GM12891 (cell line): ENCODE measurements around the gene KIF16B.

Experiments used
- DNase-seq: peaks from one replicate; pipeline ENCODE4 v3.0.0; 2011; ENCODE audit warnings: low spot score; ENCODE audit not compliant: insufficient read length
- FAIRE-seq: peaks from 2 replicates; lab custom pipeline; 2011; peaks lifted over from hg19 to GRCh38; lab: Jason Lieb, UNC
- PAX5 ChIP-seq: IDR thresholded peaks from 2 replicates; pipeline ENCODE4 v1.6.1; 2011; ENCODE audit warnings: low read length, moderate library complexity, mild to moderate bottlenecking; ENCODE audit not compliant: insufficient read depth, severe bottlenecking
- POLR2A ChIP-seq: IDR thresholded peaks from 2 replicates; pipeline ENCODE4 v1.6.1; 2011; ENCODE audit warnings: low read depth, low read length, control low read depth
- POLR2AphosphoS5 ChIP-seq: IDR thresholded peaks from 2 replicates; pipeline ENCODE4 v1.6.1; 2011; ENCODE audit warnings: low read depth, low read length, control low read depth
- POU2F2 ChIP-seq: IDR thresholded peaks from 2 replicates; pipeline ENCODE4 v1.6.1; 2011; ENCODE audit warnings: low read depth, mild to moderate bottlenecking, control low read depth, low read length, moderate library complexity
- SPI1 ChIP-seq: IDR thresholded peaks from 2 replicates; pipeline ENCODE4 v1.6.1; 2011; ENCODE audit warnings: low read depth, low read length, control low read depth
- TAF1 ChIP-seq: IDR thresholded peaks from 2 replicates; pipeline ENCODE4 v1.6.1; 2011; ENCODE audit warnings: low read depth, low read length, control low read depth

Gene KIF16B

GRCh38 chr20:16595376-16595775 is 22.1 kb upstream of the KIF16B start:
- no peak for DNase-seq
- no peak for FAIRE-seq
- TF ChIP-seq POLR2AphosphoS5 (no peak), SPI1 (no peak), PAX5 (no peak), POLR2A (no peak), POU2F2 (no peak), TAF1 (no peak)

DNA sequence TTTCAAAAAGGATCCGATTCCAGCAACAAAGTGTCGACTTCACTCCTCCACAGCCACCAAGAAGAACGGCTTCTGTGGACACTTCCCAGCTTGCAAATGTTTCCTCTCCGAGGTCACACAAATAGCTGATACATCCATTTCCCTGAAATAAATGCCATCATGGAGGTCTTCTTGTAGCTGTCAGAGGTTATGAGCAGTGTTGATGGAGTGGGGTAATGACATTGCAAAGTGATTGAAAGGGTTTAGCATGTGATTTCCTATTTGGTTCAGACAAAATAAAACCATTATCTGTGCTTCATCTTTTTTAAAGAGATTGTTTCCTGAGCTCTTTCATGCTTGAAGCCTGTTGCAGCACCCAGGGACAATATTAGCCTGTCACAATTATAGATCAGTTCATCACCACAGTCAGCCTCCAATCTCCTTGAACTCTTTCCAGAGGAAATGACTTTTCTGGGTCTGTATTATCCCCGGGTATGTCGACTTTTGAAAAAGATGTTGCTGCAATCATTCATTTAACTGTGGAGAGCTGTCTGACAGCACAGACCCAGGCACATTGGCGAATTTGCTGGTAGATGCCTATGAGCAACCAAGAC is 16.9 kb upstream of the KIF16B start:
- no peak for FAIRE-seq
- no peak for TF ChIP-seq POLR2A
- no peak for TF ChIP-seq SPI1
- no peak for TF ChIP-seq POLR2AphosphoS5
- no peak for TF ChIP-seq TAF1
- TF ChIP-seq PAX5, result no peak
- TF ChIP-seq POU2F2, result no peak
- DNase-seq, result no peak

- no peak for DNase-seq
- TF ChIP-seq TAF1 (no peak), POLR2AphosphoS5 (no peak), POU2F2 (no peak), POLR2A (no peak), PAX5 (no peak), SPI1 (no peak)
- FAIRE-seq, result no peak
These were observed 16.4 kb upstream of the KIF16B start for GRCh38 chr20:16589623-16590022.

DNA sequence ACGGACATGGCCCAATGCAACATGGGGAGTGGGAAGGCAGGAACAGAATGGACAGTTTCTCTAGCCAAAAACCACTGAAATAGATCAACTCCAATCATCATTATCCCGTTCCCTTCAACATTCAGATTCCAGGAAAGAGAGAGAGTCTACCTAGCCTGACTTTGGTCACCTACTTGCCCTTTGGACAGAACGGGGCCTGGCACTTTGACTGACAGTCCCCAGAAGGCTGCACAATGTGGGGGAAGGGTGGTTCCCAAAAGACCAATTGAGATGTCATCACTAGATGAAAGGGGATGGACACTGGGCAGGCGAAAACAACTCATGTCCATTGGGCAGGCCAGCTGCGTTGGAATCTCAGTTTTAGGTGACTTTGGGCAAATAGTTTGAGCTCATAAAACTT is 15.0 kb upstream of the KIF16B start:
- TF ChIP-seq POLR2AphosphoS5, result no peak
- TF ChIP-seq PAX5, result no peak
- no peak for TF ChIP-seq SPI1
- no peak for TF ChIP-seq POU2F2
- no peak for TF ChIP-seq POLR2A
- no peak for DNase-seq
- no peak for FAIRE-seq

GRCh38 chr20:16587066-16587465 is 13.8 kb upstream of the KIF16B start:
- TF ChIP-seq SPI1 (no peak), POLR2A (no peak), POU2F2 (no peak), POLR2AphosphoS5 (no peak), TAF1 (no peak), PAX5 (no peak)
- DNase-seq (no peak), FAIRE-seq (no peak)

DNA sequence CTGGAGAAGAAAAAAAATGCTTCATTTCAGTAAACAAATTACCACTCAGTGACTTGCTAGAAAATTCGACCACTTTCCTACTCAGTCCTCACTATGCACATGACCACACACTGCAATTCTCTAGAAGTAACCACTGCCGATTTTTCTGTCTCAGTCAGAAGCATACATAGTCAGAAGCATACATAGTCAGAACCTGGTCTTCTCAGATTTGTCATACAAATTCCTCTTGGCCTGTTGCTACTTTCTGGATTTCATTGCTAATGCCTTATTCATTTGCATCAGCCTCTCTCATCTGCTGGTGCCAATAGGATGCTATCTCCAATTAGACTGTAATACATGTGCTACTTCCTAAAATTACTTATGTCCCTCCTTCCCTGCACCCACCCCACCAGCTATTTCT is 10.2 kb upstream of the KIF16B start:
- DNase-seq (no peak), FAIRE-seq (no peak)
- TF ChIP-seq PAX5 (no peak), POLR2A (no peak), POU2F2 (no peak), POLR2AphosphoS5 (no peak), TAF1 (no peak), SPI1 (no peak)

- DNase-seq (no peak), FAIRE-seq (no peak)
- TF ChIP-seq POLR2AphosphoS5 (no peak), POU2F2 (no peak), TAF1 (no peak), SPI1 (no peak), PAX5 (no peak), POLR2A (no peak)
These were observed 8.0 kb upstream of the KIF16B start for GRCh38 chr20:16581241-16581640.

DNA sequence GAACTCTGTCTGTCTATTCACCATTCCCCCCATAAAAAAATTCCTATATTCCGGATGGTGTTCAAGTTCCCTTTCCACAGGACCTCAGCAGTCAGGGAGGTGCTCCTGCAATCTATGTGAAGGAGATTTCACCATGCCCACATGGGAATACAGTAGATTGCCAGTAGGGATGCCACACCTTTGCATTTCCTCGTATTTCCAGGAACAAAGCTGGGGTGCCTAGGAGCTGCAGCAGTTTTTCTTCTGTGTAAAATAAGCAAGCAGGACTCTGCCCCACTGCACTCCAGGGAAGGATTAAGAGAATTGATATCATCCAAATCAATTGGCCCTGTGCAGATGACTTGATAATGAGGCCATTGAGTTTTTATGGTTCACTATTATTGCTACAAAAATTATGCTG is 7.4 kb upstream of the KIF16B start:
- TF ChIP-seq TAF1 (no peak), POLR2A (no peak), POU2F2 (no peak), SPI1 (no peak), PAX5 (no peak), POLR2AphosphoS5 (no peak)
- DNase-seq (no peak), FAIRE-seq (no peak)

- no peak for TF ChIP-seq TAF1
- TF ChIP-seq POLR2AphosphoS5, result no peak
- no peak for TF ChIP-seq PAX5
- TF ChIP-seq SPI1, result no peak
- TF ChIP-seq POU2F2, result no peak
- no peak for TF ChIP-seq POLR2A
- FAIRE-seq, result no peak
- no peak for DNase-seq
These were observed 6.9 kb upstream of the KIF16B start for GRCh38 chr20:16580147-16580546.

DNA sequence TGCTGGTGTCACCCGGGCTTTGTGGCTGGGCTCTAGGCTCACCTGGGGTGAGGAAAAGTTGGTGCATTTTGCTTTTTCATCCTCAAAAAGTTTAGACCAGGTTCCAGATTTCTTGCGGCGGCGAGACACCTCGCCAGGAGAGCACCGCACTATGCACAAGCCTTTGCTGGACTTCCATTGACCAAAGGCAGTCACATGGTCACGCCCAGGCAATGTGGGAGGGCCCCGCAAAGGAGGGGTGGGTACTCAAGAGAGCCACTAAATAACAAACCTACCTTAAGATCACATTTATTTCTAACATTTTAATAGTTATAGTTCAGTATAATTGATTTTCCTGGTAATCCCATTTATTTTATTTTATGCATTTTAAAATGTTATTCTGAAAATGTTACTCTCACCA is 3.0 kb upstream of the KIF16B start:
- no peak for DNase-seq
- TF ChIP-seq TAF1, result no peak
- no peak for TF ChIP-seq POU2F2
- TF ChIP-seq POLR2A, result no peak
- TF ChIP-seq SPI1, result no peak
- no peak for TF ChIP-seq POLR2AphosphoS5
- TF ChIP-seq PAX5, result no peak
- no peak for FAIRE-seq
